ENCODE data around the gene C2orf92.

The C2orf92 gene

GRCh38 chr2:97714950-97715652 lies 45.6 kb downstream of the C2orf92 start:
- DNase-seq: no peak

GRCh38 chr2:97715951-97716694 lies 46.6 kb downstream of the C2orf92 start:
- no peak for DNase-seq

DNA sequence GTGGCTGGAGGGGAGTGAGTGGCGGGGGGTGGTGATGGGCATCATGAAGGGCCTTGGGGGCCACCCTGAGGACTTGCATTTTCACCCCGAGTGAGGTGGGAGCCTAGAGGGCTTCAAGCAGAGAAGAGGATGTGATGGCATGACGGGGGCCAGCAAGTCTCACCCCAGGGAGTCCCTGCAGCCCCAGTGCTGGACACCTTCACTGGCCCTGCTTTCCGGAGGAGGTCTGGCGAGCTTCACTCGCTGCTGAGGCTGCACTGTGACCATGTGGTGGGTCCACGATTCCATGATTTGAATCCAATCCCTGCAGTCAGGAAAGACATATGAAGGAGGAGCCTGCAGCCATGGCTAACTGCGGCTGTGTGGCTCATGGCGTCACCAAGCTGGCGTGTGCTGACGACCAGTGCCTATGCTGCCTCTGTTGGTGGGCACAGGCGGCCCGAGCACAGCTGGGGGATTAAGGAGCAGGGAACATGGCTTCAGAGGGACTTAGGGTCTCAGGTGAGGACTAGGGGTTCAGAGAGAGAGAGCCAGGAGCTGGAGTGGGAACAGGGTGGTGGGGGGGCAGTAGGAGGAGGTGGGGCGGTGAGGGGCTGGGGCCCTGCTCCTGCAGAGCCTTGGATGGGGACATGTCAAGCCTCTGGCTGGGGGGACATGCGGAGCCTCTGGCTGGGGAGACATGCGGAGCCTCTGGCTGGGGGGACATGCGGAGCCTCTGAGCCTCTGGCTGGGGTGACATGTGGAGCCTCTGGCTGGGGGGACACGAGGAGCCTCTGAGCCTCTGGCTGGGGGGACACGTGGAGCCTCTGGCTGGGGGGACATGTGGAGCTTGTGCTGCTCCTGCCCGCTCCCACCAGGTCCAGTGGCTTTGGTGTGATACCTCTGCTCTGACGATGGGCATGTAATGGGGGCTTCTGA lies 47.4 kb downstream of the C2orf92 start:
- DNase-seq: no peak

DNA sequence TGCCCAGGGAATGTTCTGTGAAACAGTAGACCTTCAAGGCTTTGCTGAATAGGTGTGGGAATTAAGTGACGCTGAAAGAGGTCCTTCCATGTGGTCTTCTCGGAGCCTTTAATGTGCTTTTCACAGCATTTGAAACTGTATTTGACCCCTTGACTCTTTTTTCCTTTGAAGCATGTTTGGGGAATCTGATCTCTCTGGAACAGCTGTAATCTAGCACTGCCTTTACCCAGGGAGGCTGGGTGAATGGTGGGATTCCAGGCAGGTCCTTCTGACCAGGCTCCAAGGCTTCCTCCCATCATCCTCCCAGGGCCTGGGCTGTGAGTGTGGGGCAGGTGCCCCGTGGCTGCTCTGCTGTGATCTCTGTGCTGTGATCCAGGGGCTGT lies 48.1 kb downstream of the C2orf92 start:
- no peak for DNase-seq

GRCh38 chr2:97718051-97718882 lies 48.8 kb downstream of the C2orf92 start:
- DNase-seq: no peak

- no peak for DNase-seq
Observed at GRCh38 chr2:97718942-97719341, 49.4 kb downstream of the C2orf92 start.

DNA sequence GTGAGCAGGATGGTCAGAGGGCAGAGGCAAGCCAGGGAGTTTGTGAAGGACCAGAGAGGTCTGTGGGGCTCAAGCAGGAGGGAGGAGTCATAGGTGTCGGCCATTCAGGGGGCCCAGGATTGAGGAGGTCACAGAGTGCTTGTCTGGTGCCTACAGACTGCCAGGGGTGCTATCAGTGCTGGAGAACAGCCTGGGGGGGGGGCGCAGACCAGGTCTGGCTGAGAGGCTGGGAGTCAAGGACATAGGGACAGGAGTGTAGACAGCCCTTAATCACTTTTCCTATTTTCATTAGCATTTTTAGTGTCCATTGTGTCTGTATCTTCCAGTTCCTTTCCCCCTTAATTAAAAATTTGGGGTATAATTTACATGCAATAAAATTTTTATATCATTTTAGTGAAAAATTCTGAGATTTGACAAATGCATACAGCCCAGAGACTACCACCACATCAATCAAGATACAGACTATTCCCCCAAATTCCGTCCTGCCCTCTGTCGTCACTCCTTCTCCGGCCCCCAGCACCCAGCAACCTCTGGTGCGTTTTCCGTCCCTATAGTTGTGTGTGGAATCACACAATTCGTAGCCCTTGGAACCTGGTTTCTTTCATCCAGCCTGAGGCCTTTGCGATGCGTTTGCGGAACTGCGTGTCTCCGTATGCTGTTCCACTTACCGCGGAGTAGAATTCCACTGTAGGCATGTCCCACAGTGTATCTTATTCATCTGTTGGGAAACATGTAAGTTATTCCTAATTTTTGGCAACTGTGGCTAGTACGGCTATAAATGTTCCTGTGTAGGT lies 50.0 kb downstream of the C2orf92 start:
- DNase-seq: no peak

GRCh38 chr2:97720746-97721145 lies 51.2 kb downstream of the C2orf92 start:
- DNase-seq: no peak

GRCh38 chr2:97722227-97722626 lies 52.7 kb downstream of the C2orf92 start:
- no peak for DNase-seq

- no peak for DNase-seq
Observed at GRCh38 chr2:97723156-97724072, 53.9 kb downstream of the C2orf92 start.

DNA sequence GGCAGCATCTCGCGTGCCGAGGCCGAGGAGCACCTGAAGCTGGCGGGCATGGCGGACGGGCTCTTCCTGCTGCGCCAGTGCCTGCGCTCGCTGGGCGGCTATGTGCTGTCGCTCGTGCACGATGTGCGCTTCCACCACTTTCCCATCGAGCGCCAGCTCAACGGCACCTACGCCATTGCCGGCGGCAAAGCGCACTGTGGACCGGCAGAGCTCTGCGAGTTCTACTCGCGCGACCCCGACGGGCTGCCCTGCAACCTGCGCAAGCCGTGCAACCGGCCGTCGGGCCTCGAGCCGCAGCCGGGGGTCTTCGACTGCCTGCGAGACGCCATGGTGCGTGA lies 54.5 kb downstream of the C2orf92 start:
- DNase-seq: no peak

DNA sequence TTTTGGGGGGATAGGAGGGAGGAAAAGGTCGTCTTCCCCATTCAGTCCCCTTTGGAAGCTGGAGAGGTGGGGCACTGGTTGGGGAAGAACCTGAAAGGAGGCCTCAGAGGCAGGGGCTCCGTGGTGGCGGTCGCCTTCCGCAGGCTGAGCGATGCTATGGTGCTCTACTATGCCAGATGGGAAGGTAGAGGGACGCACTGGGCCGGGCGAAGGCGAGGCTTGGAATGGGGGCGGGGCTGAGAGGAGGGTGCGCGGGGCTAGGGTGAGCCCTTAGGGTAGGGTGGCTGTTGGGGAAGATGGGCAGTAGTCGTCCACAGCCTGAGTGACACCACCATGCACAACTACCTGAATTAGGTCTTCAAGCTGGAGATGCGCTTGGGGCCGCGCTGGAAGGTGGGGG lies 55.0 kb downstream of the C2orf92 start:
- DNase-seq: no peak

GRCh38 chr2:97724946-97725688 lies 55.6 kb downstream of the C2orf92 start:
- no peak for DNase-seq

DNA sequence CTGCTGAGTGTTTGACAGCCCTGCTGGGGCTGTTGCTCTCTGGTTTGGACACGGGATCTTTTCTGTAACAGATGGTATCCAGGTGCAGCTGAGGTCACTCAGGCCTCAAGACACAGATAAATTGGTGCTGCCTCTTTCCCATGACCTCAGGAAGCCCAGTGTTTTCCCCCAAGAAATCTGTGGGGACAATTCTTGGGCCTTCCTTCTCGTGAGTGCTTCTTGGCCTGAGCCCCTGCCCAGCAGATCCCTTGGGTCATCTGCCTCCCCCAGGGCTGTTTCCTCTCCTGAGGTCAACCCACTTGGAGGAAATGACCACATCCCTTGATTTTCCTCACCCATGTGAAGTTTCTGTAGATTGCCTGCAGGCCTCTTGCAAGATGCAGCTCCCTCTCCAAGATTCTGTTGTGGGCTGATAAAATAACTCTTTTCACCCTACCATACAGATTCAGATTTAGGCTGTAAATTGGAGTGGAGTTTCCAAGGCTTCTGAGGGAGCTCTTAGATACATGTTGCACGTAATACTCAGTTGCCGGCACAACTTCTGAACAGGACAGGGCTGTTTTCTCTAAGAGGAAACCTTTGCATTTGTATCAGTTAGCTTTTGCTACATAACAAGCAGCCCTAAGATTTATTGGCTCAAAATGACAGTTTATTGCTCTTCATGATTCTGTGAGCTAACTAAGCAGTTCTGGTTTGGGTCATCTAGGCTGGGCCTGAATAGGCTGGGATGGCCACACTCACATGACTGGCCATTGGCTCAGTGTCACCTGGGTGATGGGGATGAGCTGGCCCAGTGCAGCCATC lies 57.0 kb downstream of the C2orf92 start:
- no peak for DNase-seq

DNA sequence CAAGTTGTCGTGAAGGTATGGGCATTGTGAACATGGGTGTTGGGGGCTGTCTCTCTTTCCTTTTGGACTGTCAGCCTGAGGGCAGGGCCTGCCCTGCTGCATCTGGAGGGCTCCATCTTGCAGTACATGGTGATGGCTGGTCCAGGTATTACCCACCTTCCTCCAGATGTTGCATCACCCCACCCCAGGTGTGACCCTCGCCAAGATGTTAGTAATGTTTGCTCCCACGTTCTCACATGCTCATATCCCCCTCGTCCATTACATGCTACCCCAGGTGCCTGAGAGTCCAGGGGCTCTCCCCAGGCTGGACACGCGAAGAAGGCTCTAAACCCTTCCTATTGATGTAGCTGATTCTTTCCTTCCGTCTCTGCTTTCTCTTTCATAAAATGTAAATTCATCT lies 57.8 kb downstream of the C2orf92 start:
- no peak for DNase-seq

DNA sequence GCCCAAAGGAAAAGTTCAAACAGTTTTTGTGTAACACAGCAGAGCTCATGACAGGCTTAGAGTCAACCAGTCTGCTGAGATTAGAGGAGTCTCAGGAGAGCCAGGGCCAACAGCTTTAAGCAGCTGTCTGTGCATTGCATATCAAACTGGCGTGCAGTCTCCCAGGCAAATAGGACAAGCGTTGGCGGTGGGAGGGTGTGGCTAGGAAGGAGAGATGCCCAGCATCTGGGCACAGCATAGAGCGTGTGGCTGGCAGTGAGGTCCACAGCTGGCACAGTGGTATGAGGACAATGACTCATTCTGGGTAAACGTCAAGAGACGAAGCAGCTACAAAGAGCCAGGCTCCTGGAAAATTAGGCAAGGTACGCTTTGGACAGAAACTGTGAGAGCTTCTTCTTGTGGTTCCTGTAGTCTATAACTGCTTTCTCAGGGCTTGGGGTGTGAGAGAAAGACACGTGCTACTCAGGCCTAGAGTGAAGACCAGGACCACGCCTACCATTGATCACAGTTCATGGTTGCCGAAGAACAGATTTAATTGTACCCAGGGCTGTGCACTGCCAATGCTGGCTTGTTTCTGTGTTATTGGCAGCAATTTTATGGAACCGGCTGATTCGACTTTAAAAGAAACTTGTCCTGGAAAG lies 58.7 kb downstream of the C2orf92 start:
- no peak for DNase-seq

- DNase-seq: no peak
Observed at GRCh38 chr2:97730245-97730644, 60.7 kb downstream of the C2orf92 start.

- DNase-seq: no peak
Observed at GRCh38 chr2:97731274-97732020, 61.9 kb downstream of the C2orf92 start.

Measured in T1000 (cell line).